Stimulated activated CD8-positive, alpha-beta memory T cell treated with anti-CD3 and anti-CD28 coated beads, Interleukin-15, amount 100 ng/mL, for 4 hours (primary cell): Measurements from ENCODE around the gene NFE2L2.
"Not testable (repeated sequence)": the region's sequence is repeated elsewhere in the genome, so short reads cannot be mapped to it uniquely, and the experiment has no call there.

Source experiments
- DNase-seq, 2 donors: peaks; one replicate each; pipeline ENCODE4 v3.0.0-alpha.2; 2020; ENCODE audit warnings: low read depth in 2 of 2

NFE2L2 gene

GRCh38 chr2:177264693-177265587 is at the start of gene NFE2L2:
Gene NFE2L2, minus strand, starts transcription at chr2:177264727. Its CDS starts 151 bp downstream, at chr2:177264576.
- peak; percentile 94 to 99 for DNase-seq

DNA sequence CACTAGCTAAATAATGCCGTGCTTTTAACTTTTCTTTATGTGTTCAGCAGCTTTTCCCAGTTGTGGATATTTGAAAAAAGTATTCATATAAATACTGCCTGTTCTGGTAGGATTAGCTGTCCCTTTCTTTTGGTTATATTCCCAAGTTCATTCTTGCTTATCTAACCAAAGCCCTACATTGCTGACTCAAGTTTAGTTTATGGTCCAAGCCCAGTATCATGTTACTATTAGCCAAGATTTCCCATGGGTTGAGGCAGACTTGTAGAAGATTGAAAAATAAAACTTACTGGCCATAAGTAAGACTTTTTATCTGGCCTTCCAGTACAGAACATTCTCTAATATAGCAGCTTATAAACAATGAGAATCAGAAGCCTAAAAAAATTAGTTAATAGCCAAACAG is 49.7 kb upstream of the NFE2L2 start:
- DNase-seq = no peak

DNA sequence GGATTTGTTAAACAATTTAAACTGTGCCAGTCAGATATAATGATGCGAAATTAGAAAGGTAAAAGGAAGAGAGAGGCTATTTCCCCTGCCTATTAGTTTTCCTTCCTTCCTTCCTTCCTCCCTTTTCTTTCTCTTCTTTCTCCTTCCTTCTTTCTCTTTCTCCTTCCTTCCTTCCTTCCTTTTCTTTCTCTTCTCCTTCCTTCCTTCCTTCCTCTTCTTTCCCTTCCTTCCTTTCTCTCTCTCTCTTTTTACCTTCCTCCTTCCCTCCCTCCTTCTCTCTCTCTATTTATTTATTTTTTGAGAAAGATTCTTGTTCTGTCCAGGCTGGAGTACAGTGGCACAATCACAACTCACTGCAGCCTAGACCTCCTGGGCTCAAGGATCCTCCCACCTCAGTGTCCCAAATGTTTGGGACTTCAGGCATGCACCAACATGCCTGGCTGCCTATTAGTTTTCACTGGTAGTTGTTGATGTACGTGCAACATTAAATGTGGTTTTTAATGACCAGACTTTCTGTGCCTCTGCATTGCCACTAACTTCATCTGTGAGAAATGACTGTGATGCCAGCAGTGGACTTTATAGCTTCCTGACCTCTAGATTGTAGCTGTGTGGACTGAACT is 48.7 kb upstream of the NFE2L2 start:
- no peak for DNase-seq

DNA sequence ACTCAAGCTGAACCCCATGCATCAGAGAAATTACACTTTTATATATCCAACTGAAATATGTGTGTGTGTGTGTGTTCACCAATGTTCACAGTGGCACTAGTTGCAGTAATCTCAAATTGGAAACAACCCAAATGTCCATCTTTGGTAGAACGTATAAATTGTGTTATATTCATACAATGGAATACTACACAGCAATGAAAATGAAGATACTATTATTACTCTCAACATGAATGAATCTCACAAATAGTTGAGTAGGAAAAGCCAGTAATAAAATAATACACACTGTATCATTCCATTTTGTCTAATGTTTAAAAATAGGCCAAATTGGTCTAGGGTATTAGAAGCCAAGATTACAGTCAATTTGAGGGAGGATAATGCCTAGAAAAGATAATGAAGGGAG is 48.0 kb upstream of the NFE2L2 start:
- DNase-seq = no peak

DNA sequence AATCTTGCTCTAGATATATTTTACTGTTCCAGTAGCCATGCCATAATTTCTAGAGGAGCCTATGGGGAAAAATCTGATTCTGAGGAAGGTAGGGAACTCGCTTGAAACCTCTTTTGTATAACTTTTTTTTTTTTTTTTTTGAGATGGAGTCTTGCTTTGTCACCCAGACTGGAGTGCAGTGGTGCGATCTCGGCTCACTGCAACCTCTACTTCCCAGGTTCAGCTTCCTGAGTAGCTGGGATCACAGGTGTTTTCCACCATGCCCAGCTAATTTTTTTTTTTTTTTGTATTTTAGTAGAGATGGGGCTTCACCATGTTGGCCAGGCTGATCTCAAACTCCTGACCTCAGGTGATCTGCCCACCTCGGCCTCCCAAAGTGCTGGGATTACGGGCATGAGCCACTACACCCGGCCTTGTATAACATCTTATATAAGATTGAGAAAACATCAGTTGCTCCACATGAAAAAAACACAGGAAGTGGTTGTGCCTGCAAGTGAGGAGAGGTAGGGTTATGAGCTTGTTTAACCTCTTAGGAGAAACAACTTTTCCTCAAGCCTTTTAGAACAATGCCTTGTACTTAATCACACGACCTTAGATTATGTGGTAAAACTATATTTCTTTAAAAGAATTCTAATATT is 45.3 kb upstream of the NFE2L2 start:
- not testable (repeated sequence) for DNase-seq

GRCh38 chr2:177306550-177306949 is 42.0 kb upstream of the NFE2L2 start:
- no peak for DNase-seq

- DNase-seq = no peak
These were observed 39.4 kb upstream of the NFE2L2 start for GRCh38 chr2:177303939-177304338.

GRCh38 chr2:177302552-177302951 is 38.0 kb upstream of the NFE2L2 start:
- no peak for DNase-seq

DNA sequence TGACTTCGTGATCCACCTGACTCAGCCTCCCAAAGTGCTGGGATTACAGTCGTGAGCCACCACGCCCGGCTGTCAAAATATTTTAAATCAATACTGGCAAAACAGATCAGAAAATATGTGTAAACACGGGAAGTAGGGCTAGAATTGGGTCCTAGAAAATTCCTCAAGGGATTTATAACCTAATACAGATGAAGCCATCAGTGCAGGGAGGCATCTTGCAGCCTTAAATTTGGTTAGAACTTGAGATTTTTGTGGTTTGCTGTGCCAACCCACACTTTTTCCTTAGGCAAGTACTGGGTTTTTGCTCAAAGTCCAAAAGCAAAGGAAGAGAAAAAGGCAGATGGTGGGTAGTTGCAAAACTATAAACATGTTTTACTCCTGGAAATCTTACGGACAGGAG is 33.7 kb upstream of the NFE2L2 start:
- no peak for DNase-seq

DNA sequence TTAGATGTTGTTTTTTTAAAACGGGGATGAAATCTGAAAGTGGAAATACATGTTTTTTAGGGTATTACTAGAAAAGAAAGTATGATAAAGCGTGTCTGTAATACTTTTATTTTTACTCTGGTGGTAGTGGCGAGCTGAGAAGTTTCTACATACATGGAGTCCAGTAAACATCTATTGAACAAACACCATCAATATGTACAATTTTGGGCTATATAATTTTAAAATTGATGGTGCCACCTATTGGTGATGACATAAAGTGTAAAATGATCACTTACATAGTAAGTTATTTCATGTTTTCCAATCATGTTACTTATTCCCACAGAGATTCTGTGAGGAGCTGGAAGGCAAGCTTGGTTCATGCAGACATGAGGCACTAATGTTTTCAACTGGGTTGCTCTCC is 31.5 kb upstream of the NFE2L2 start:
- no peak for DNase-seq

- no peak for DNase-seq
These were observed 31.0 kb upstream of the NFE2L2 start for GRCh38 chr2:177295484-177295883.

DNA sequence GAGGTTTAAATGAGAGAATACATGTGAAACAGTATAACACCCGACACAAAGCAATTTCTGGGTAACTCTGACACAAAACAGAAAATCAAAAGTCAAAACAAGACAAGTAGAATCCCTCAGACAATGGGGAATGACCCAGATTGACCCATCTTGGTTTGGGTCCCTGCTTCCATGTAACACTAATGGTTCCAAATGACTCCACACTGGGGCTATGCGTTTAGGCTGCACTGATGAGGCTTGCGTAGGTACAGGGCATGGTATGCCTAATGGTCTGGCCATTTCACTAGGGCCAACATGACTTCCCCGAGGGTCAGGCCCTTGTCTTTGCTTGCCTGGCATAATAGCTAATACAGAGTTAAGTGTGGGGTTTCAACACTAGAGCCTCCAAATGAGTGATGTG is 27.2 kb upstream of the NFE2L2 start:
- DNase-seq = no peak

GRCh38 chr2:177289824-177290628 is 25.5 kb upstream of the NFE2L2 start:
- DNase-seq = no peak

DNA sequence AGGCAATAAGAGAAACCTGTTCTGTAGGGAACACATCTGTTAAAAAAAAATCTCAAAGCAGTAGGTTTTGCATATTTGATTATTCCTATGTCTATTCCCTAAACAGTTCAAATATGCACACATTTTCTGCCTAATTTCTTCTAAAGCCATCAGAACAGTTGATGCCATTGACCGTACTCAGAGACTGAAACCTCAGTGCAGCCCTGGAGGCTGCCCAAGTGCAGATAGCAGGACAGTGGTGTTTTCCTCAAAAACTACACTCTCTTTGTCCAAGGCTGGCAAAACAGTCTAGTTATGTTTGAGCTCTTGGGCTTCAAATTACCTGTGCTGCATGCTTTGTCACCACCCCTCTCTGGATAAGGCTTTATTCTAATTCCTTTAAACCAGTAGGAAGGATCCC is 23.3 kb upstream of the NFE2L2 start:
- DNase-seq = no peak

- no peak for DNase-seq
These were observed 21.6 kb upstream of the NFE2L2 start for GRCh38 chr2:177285892-177286715.

- DNase-seq = no peak
These were observed 20.0 kb upstream of the NFE2L2 start for GRCh38 chr2:177284531-177284930.

- no peak for DNase-seq
These were observed 19.4 kb upstream of the NFE2L2 start for GRCh38 chr2:177283906-177284305.

DNA sequence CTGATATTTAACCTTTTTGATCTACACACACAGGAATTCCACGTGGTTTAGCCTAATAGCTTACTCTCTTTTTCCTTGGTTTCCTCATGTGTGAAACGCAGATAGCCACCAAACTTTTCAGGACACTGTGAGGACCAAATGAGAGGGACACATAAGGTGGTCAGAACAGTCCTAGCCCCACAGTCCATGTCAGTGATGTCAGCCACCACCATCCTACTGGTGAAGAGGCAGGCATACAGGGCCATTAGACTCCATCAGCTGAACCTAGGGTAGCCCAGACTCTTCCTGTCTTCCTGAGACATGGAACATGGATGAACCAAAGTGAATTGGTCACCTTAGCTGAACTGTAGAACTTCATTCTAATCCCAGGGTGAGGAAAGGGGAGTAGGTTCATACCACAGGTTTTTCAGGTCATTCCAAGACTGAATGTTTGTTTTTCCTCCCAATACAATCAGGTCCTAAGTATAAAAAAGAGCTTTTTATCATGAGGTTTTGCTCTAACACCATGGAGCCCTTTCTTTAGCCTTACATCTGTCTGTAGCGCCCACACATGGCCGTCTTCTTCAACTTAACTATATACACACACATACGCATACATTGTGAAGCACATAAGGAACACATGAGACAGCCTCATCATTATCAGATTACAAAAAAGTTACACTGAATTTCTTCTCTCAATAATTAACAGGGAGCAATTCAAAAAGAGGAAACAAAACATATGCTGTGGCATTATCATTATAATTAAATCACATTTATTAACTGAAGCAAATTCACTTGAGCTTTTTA is 18.5 kb upstream of the NFE2L2 start:
- DNase-seq = no peak

DNA sequence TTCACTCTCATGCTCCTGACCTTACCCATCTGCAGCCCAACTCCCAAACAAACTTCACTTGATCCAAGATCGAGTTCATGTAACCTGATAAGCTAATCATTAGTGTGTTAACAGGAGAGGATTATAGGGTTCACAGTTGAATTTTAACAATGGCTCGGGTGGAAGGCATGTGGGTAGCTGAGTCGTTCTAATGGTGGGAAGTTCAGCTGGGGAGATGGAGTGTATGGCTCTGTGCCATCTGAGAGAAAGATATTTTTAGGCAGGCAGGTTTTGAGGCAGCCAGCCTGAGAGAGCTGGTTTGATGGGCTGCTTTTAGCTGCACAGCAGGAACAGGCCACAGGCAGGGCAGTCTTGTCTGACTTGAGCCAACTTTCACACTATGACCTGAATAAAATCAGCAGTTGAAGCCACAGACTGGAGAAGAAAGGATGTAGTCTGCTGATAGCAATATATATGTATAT is 17.7 kb upstream of the NFE2L2 start:
- no peak for DNase-seq
